ENCODE measurements around the gene DMPK.
"Not testable (repeated sequence)": the region's sequence is repeated elsewhere in the genome, so short reads cannot be mapped to it uniquely, and the experiment has no call there.

DMPK gene

DNA sequence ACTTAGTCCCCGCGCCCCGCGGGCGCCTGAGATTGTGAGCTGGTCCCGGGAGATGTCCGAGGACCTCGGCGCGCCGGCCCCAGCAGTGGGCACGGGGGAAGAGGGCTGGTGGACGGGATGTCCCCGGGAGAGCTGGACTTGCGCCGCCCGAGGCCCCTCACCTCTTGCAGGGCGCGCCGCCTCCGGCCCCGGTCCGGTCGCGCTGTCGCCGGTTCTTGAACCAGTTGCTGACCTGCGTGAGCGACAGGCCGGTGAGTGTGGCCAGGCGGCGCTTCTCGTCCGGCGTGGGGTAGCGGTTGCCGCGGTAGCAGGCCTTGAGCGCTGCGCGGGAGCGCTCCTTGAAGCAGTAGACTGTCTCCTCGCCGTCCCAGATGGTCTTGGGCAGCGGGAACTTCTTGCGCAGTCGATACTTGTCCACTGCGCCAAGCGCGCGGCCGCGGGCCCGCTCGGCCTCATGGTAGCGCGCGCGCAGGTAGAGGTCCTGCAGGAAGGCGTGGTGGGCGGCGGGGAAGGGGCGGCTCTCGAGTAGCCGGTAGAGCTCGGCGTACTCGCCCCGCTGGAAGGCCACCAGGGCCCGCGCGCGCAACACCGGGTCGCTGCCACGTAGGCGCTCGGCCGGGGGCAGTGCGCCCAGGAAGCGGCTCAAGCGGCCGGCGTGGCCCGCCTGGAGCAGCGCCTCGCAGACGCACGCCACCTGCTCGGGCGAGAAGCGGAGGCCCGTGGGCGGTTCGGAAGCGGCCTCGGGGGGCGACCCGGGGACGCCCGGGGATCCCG is 14.2 kb downstream of the DMPK start:
- DNase-seq, result no peak

GRCh38 chr19:45767410-45767880 is 14.8 kb downstream of the DMPK start:
- no peak for DNase-seq

DNA sequence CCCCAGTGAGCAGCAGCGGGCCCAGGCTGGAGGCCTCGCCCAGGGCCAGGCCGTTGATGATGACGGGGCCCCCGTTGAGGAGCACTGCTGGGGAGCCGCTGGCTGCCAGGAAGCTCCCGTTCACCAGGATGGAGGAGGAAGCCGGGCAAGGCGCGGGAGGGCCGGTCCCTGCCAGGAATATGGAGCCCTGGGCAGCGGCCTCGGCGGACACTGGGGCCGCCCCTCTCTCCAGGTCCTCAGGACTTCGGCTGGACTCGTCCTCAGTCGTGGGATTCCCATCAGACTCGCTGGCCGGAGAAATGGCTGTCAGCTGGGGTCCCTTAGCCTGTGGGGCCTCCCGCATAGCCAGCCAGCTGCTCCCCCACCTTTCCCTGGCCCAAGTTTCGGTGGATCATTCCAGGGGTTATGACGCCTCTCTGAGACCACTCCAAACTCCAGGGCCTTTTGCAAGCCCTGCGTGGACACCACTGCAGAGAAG is 15.4 kb downstream of the DMPK start:
- DNase-seq, result no peak

- DNase-seq, result no peak
Measured at GRCh38 chr19:45766296-45766868, 15.9 kb downstream of the DMPK start.

DNA sequence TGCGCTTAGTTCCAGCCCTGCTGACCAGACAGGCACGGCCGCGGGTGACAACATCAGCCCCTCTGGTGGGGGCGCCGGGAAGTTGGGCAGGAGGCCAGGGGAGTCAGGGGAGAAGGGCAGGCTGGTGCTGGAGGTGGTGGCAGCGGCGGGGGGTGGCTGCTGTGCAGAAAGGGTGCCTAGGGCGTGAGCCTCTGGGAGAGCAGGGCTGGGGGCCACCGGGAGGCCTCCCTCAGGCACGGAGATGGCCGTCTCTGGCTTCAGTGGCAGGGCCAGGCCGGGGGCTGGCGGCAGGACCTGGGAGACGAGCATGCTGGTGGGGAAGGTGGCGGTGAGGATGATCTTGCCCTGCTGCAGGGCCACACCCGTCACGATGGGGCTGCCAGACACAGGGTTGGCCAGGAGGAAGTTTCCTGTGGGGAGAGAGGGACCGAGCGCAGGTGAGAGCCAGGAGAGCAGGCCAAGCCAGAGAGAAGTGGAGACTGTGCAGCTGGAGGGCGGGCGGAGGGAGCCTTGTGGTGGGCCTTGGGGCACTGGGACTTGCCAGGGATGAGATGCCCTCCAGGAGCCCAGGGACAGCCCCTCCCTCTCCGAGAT is 16.5 kb downstream of the DMPK start:
- no peak for DNase-seq

DNA sequence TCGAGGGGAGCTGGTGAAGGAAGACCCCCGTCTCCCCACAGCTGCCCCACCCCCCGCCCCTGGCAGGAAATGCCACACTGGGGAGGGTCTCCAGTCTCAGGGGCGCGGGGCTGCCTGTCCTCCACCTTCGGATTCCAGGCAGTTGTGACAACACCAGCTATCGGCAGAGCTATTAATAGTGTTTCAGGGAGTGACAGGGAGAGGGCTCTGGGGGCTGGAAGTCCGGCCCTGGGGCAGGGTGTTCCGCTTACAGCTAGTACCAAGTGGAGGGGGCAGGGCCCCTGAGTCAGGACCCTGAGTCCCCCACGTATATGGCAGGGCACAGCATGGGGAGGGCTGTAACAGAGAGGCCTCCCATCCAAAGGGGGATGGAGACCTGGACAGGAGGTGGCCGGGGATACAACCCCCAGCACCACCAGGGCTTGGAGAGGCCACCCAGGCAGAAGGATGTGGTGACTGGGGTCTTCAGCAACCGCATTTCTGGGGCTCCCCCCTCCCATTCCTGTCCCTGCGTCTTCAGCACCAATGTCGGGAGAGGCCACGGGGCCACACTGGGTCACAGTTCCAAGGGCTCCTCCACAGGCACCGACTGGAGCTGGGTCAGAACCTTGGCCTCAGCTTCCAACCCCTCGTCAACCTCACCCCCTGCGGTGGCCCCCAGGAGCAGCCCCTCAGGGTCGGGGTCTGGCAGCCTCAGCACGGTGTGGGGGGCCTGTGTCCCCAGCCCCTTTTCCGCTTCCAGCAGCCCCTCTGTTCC is 17.2 kb downstream of the DMPK start:
- DNase-seq, result no peak

DNA sequence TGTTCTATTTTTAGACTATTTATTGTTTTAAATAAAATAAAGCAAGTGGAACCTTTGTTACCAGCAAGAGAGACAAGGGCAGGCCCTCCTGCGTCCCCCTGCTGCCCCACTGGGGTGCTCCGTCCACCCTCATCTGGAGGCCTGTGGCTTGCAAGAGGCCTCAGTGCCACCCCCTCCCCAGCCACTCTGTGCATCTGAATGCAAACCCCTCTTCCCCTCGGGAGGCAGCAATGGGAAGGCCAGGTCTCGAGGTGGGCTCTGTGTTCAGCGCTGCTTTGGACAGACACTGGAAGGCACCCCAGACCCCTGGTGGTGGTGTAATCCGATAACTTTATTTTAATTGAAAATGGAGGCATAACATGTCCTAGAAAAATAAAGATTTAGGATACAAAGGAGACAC is 17.8 kb downstream of the DMPK start:
- DNase-seq, result no peak

- DNase-seq, result no peak
Measured at GRCh38 chr19:45763691-45764294, 18.5 kb downstream of the DMPK start.

- no peak for DNase-seq
Measured at GRCh38 chr19:45762870-45763631, 19.2 kb downstream of the DMPK start.

- no peak for DNase-seq
Measured at GRCh38 chr19:45761714-45762113, 20.6 kb downstream of the DMPK start.

DNA sequence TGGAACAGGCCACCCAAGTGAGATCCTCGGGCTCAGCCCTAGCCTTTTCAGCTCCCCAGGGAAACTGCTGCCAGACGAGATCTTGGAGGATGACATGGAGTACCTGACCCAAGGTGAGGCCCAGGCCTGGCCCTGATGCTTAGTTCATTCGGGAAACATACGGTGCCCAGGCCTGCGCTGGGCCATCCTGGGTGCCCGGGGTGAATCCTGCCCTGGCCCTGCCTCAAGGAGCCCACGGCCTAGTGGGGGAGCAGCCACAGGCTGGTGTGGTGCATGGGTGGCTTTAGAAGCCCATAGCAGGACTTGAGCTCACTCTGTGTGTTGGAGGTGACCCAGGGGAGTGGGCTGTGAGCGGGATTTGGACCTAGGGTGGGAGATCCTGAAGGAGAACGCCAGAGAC is 23.4 kb downstream of the DMPK start:
- DNase-seq, result no peak

DNA sequence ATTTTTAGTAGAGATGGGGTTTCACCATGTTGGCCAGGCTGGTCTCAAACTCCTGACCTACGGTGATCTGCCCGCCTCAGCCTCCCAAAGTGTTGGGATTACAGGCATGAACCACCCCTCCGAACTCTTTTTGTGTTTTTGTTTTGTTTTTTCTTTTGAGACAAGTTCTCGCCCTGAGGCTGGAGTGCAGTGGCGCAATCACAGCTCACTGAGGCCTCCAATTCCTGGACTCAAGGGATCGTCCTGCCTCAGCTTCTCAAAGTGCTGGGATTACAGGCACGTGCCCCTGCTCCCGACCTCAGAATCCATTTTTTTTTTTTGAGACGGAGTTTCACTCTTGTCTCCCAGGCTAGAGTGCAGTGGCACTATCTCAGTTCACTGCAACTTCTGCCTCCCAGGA is 24.6 kb downstream of the DMPK start:
- DNase-seq, result no peak

DNA sequence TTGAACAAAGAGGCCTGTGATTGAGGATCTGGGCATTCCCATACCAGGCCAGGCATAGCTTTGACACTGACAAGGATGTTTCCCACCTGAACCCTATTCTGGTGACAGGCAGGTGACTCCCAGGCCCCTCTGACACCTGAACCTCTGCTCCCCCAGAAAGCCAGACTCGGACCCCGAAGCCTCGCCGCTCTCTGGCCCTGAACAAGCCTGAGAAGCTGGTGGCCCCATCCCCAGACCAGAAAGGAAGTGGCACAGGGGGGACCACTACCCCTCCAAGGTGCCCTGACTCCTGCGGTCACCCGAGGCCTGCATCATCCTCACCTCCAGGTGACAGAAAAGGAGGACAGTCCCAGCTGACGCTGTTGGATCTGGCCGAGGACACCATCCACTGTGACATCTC is 28.0 kb downstream of the DMPK start:
- DNase-seq, result no peak

DNA sequence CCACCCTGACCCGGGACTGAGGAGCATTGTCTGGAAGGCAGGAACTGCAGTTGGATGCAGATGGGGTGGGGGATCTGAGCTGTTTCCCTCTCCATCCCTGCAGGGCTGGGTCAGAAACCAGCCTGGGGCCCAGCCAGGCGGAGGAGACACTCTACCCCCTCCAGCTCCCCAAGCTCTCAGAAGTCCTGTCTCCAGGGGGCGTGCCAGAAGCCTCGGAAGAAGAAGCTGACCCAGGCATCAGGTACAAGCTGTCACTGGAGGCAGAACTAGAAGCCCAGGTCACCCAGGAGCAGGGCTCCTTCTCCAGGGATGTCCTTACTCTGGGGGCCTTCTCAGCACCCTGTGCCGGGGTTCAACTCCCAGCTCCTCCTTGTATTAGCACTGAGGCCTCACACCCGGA is 28.7 kb downstream of the DMPK start:
- DNase-seq, result no peak

- no peak for DNase-seq
Measured at GRCh38 chr19:45752639-45753038, 29.7 kb downstream of the DMPK start.

- DNase-seq, result not testable (repeated sequence)
Measured at GRCh38 chr19:45751483-45751882, 30.8 kb downstream of the DMPK start.

GRCh38 chr19:45747513-45747912 is 34.8 kb downstream of the DMPK start:
- no peak for DNase-seq

DNA sequence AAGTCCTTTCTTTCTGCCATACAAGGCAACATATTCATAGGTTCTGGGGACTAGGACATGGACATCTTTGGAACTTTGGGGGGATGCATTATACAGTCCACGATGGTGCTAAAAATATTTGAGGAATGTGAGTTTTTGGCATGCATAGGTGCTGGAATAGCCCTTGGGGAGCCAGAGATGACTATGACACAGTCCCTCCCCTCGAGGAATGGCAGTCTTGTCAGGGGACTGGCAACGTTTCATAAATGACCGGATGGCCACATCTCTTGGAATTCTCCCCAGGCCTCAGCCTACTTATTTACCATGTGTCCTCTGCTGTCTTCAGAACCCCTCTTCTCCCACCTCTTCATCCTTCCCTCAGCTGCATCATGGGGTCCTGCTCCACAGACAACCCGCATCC is 35.4 kb downstream of the DMPK start:
- DNase-seq, result no peak

DNA sequence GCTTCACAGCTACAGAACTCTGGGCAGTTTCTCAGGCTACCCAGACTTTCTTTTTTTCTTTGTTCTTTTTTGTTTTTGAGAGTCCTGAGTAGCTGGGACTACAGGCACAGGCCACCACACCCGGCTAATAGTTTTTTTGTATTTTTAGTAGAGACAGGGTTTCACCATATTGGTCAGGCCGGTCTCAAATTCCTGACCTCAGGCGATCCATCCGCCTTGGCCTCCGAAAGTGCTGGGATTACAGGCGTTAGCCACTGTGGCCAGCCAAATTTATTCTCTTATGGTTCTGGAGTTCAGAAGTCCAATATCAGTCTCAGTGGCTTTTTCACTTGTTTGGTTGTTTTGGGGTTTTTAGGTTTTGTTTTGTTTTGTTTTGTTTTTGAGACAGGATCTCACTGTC is 36.7 kb downstream of the DMPK start:
- no peak for DNase-seq

GRCh38 chr19:45742969-45743368 is 39.3 kb downstream of the DMPK start:
- no peak for DNase-seq

DNA sequence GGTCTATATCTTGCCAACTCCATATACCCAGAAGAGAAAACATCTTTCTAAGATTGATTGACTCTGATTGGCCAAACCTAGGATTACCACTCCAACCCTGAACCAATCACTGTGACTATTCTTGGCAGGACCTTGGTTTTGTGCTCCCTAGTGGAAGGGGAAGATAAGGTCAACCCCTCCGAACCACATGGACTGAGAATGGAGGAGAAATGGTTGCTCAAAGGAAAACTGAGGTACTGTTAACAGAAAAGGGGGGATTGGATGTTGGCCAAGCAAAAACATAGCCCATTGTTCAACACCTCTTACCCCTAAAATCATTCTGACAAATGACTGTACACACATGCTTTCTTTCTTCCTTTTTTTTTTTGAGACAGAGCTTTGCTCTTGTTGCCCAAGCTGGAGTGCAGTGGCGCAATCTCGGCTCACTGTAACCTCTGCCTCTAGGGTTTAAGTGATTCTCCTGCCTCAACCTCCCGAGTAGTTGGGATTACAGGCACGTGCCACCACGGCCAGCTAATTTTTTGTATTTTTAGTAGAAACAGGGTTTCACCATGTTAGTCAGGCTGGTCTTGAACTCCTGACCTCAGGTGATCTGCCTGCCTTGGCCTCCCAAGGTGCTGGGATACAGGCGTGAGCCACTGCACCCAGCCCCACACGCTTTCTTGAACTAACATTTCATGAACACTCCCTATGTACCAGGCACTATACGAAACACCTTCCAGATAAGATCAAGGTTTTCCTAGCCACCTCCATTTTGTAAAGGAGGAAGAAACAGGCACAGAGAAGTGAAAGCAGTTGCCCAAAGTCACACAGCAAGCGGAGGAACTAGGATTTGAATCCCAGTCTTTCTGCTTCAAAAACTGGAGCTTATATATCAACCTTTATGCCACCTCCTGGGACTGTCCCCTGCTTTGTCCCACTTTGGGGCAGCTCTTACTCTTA is 42.5 kb downstream of the DMPK start:
- DNase-seq, result no peak

All from activated CD8-positive, alpha-beta memory T cell treated with anti-CD3 and anti-CD28 coated beads, Interleukin-2, amount 50 U/mL, for 4 hours (primary cell).